GM19324 (cell line): ENCODE data around the gene EWSR1.
"Not testable (repeated sequence)": the region's sequence is repeated elsewhere in the genome, so short reads cannot be mapped to it uniquely, and the experiment has no call there.

Experiments
- ATAC-seq: cut with Tn5 transposase; IDR thresholded peaks from one replicate; pipeline ENCODE4 v1.9.1; 2021; ENCODE audit warnings: mild to moderate bottlenecking, moderate library complexity; ENCODE audit not compliant: unreplicated experiment, low FRiP score

EWSR1 gene, protein sequence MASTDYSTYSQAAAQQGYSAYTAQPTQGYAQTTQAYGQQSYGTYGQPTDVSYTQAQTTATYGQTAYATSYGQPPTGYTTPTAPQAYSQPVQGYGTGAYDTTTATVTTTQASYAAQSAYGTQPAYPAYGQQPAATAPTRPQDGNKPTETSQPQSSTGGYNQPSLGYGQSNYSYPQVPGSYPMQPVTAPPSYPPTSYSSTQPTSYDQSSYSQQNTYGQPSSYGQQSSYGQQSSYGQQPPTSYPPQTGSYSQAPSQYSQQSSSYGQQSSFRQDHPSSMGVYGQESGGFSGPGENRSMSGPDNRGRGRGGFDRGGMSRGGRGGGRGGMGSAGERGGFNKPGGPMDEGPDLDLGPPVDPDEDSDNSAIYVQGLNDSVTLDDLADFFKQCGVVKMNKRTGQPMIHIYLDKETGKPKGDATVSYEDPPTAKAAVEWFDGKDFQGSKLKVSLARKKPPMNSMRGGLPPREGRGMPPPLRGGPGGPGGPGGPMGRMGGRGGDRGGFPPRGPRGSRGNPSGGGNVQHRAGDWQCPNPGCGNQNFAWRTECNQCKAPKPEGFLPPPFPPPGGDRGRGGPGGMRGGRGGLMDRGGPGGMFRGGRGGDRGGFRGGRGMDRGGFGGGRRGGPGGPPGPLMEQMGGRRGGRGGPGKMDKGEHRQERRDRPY

DNA sequence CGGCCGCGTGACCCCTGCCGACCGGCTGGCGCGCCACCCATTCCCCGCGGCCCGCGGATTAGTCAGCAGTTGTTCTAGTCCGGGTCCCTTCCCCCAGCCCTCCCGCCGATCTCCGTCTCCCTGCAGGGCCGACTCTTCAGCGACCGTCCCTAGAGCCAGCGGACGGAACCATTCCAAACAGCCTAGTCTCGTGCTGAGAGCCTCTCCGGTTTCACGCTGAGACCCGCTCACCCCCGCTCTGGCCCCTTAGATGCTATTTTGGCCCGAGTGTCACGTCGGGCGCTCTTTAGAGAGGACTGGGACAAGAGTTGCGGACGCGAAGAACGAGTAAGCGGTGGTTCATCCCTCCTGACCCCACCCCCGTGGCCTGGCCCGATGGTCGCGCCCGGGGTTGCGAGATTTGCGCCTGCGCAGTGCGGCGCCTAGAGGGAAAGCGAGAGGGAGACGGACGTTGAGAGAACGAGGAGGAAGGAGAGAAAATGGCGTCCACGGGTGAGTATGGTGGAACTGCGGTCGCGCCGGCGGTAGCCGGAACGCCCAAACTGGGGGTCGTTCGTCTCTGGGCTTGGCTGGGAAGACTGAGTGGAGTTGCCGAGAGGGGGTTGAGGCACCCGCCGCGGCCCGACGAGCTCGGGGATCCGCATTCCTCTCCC is at the start of gene EWSR1, which contains the start of gene RHBDD3:
Gene EWSR1 (plus strand): TSS at position 411 of the 653 bp plus-strand sequence. CDS start 69 bp downstream, at position 480.
Gene RHBDD3 (minus strand): TSS at position 124 of the 653 bp plus-strand sequence. CDS start 2,355 bp downstream, outside the sequence.
- peak; percentile 87 for ATAC-seq

DNA sequence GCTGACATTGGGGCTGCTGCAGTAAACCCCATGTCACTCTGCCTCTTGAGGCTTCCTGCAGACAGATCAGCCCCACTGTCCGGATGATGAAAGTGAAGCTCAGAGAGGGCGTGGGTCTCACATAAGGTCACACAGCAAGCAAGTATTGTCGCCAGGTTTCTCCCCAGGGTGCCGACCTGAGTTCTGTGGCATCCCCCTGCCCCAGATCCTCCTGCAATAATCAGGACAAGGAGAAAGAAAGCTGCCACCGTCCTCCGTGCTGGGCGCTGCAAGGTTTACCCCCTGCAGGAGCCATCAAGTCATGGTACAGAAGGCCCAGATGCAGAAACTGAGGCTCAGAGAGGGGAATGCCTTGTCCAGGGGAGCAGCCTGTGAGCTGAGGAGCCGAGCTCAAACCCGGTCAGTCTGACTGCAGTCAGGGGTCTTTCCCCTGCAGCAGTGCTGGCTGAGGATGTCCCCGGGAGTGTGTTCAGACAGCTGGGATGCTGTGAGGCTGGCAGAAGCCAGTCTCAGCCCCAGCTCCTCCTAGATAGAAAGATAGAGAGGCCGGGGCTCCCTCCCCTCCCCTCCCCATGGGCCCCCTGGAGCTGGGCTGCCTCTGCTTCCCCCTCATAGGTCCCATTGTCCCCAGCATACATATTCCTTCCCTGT is 49.2 kb upstream of the EWSR1 start:
- ATAC-seq = no peak

DNA sequence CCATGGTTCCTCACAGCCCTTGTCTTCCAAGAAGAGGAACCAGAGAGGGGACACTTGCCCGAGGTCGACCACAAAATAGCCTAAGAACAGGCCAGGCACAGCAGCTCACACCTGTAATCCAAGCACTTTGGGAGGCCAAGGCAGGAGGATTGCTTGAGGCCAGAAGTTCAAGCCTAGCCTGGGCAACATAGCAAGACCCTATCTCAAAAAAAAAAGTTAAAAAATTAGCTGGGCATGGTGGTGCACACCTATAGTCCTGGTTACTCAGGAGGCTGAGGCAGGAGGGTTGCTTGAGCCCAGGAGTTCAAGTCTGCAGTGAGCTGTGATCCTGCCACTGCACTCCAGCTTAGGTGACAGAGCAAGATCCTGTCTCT is 48.7 kb upstream of the EWSR1 start:
- not testable (repeated sequence) for ATAC-seq

DNA sequence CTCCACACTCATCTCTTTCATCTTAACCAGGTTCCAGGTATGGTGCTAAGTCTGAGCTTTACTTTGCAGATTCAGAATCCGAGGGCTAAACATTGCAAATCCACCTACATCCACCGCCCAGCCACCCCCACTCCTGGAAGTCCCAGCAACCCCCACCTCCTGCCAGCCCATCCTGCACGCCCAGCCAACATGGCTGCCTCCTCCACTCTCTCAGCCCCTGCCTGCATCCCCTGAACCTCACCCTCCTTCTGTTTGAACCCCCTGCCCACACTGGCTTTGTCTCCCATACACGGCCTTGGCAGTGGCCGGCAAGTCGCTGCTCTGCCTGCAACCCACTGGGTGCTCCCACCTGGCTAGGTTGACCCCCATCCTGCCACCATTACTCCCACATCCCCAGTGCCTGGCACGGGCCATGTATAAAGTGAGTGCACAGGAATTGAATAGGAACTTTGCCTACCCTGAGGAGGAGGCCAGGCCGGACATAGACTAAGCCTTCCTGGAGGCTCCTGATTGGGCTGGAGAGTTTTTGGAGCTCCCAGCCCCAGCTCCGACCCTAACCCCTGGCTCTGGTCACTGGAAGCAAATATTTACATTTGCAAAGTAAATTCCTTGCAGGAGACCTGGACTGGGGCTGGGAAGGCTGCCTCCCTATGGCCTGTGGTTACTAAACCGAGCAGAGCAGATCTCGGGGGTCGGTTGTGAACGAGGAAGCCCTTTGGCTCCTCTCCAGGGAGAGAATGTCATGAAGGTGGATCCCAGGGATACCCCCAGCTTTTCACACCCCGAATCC is 48.0 kb upstream of the EWSR1 start:
- ATAC-seq = no peak

DNA sequence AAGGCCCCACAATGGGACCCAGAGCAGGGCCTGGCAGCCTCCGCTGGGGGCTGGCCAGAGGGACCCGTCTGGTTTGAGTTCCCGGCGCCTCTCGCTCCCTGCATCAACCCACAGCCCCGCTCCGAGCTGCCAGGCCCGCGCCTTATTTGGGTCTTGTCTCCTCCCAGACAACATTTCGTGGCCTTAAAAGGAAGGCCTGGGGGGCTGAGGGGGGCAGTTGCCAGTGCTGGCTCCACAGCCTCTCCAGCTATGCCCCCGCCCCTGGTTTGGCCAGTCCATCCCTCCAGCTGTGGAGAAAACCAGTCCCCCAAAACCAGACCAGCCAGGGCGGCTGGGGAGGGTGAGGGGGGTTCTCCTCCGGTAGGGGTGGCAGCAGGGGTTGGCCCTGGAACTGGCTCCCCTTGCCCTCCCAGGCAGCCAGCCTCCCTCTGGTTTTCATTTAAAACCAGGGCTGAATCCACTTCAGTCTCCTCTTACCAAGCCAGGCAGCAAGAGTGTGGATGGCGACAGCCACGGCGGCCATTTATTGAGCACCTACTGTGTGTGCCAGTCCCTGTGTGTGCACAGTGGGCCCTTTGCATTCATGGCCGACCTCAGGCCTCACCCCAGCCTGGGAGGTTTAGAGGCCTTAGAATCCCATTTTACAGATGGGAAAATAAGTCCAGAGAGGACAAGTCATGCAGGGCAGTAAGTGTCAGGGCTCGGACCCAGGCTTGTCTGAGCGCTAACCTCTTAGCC is 43.8 kb upstream of the EWSR1 start:
- ATAC-seq = no peak

DNA sequence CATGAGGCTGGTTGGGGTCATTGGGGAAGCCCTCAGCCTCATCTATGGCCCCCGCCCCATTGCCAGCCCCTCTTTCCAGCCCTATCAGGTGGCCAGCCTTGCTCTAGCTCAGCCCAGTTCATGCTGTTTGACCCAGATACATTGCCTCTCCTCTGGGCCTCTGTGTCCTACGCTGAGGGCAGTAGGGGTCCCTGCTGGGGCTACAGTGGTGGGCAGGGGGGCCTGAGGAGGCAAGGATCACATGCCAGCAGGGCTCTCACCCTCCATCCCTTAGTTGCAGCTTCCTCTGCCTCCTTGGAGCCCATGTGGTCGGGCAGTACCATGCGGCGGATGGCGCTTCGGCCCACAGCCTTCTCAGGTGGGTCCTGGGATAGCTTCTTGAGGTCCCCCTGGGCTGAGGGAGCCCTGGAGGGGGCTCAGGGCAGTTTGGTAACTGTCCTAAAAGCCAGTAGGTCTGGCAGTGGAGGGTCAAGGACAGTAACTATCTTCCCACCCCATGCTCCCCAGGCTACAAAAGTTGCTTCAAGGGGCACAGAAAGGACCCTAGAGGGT is 43.1 kb upstream of the EWSR1 start:
- no peak for ATAC-seq

DNA sequence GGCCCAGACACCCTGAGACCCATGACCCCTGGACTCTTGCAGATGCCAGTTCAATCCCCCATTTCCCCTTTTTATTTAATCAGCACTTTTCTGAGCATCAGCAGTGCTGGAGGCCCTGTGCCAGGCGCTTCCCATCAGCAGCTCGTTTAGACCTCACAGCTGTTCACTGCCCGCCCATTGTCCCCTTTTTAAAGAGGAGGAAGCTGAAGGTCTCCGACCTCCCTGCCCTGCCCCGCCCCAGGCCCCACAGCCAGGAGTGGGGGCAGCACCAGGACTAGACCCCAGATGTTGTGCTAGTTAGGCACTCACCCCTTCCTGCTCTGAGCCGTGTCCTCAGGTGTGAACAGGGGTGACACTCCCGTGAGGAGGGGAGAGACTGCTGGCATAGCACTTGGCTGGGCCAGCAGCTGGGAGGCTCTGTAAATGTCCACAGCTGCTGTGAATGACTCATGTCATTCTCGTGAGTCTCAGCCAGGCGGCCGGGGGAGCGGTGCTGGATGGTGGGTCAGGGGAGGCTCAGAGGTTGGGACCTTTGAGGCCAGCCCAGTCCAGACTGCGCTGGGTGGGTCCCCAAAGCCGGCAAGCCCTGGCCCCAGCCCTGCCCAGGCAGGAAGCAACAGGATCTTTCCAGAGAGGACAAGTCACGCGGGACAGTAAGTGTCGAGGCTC is 42.5 kb upstream of the EWSR1 start:
- ATAC-seq = no peak

DNA sequence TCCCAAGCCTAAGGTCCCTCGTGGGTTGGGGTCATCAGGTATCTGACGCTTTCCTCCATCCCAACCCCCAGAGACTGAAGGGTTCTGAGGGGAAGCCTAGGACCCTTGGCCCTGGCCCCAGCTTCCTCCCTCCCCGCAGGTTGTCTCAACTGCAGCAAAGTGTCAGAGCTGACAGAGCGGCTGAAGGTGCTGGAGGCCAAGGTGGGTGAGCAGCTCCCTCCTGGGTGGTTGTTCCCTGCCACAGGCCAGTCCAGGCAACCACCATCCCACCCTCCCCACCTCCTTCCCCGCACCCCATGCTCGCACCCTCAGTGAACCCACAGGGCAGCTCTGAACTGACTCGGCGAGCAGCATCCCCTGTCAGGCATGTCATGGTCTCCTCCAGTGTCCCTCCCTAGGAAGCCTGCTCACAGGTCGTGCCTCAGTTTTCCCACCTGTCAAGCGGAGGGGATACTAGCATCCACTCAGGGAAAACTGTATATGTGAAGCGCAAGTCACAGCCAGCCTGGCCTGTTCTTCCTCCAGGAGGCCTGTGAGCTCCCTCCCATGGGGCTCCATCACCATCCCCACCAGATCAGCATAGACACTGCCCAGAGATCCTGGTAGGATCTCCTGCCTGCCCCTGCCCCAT is 41.6 kb upstream of the EWSR1 start:
- no peak for ATAC-seq

DNA sequence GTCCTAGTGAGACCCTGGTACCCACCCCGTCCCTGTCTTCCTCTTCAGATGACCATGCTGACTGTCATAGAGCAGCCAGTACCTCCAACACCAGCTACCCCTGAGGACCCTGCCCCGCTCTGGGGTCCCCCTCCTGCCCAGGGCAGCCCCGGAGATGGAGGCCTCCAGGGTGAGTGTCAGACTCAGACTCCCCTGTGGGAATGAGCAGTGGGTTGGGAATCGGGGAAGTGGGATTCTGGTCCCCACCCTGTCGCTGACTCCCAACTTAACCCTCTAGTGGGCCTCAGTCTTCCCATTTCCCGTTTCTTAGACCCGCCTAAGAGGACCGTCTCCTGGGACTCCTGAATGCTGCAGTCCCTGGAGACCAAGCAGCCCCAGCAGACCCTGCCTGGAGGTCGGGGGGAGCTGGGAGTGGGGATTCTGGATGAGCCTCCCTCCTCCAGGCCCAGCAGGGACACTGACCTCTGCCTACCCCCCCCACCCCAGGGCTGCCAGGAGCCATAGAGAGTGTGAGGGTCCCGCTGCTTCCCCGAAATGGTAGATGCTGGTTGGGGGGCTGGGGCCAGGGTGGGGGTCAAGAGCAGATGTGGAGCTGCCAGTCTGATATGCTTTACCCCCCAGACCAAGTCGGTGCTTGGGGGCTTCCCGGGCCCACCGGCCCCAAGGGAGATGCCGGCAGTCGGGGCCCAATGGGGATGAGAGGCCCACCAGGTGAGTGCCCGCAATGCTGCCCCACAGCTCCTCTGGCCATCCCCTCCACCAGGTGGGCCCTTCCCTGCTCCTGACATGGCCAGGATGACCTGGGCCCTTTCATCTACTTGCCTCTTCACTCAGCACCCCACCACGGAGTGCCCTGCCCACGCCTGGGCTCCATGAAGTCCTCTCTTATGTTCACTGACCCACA is 36.8 kb upstream of the EWSR1 start:
- ATAC-seq = no peak

DNA sequence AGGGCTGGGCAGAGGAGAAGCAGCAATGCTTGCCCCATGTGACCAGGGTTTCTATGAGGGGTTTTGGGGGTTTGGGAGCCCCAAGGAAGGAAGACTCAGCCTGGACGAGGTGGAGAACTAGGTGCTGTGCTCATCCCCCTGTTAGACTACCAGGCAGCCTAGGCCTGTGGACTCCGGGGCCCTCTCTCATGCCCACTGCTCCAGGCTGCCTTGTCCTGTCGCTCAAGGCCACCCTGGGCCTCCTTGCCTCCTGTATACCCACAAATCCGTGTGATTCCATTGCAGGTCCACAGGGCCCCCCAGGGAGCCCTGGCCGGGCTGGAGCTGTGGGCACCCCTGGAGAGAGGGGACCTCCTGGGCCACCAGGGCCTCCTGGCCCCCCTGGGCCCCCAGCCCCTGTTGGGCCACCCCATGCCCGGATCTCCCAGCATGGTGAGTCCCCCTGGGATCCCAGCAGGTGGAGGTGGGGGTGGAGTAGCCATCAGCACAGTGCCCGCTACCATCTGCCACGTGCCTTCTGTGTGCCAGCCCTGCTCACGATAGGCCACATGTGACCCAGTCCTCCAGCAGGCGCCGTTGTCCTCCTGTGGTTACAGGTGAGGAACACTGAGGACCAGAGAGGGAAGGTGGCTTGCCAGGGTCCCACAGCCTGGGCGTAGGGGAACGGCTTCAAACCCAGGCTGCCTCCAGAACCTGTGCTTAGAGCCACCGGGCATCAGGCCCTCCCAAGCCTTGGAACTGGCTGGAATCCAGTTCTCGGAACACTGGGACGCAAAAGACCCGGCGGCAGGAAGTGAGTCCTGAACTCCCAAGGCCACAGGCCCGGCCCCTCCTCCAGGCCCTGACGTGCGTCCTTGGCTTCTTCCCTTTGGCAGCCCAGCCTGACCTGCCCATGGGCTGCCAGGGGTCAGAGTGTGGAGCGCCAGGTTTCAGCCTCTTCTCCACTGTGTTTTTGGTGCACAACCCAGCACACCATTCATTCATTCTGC is 35.8 kb upstream of the EWSR1 start:
- ATAC-seq = no peak

DNA sequence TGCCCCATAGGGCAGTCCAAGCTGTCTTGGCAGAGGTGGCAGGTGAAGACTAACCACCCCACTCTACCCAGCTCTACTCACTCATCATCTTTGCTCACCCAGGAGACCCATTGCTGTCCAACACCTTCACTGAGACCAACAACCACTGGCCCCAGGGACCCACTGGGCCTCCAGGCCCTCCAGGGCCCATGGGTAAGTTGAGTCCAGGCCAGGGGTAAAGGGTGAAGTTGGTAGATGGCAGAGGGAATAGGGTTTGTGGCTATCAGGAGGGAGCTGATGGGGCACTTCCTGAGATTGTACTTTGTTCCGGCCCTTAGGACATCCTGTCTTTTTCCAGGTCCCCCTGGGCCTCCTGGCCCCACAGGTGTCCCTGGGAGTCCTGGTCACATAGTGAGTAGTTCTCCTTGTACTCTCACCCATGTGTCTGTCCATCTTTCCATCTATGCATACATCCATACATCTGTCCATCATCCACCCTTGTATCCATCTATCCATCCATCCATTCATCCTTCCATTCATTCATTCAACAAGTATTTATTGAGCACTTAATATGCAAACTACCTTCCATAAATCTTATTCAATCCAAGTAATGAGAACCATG is 34.7 kb upstream of the EWSR1 start:
- no peak for ATAC-seq

DNA sequence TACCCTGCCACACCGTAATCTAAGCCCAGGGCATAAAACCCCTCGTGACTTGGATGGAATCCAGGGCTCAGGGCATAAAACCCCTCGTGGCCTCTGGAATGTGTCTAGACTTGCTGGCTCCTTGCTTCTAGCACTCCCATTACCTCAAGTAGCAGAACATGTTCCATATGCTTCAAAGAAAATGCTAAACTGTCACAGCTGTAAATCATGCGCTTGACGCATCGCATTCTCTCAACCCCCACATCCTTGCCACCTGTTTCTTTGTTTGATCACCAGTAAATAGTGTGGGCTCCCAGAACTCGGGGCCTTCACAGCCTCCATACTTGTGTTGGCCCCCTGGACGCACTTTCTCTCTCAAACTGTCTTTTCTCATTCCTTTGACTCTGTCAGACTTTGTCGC is 27.6 kb upstream of the EWSR1 start:
- not testable (repeated sequence) for ATAC-seq

DNA sequence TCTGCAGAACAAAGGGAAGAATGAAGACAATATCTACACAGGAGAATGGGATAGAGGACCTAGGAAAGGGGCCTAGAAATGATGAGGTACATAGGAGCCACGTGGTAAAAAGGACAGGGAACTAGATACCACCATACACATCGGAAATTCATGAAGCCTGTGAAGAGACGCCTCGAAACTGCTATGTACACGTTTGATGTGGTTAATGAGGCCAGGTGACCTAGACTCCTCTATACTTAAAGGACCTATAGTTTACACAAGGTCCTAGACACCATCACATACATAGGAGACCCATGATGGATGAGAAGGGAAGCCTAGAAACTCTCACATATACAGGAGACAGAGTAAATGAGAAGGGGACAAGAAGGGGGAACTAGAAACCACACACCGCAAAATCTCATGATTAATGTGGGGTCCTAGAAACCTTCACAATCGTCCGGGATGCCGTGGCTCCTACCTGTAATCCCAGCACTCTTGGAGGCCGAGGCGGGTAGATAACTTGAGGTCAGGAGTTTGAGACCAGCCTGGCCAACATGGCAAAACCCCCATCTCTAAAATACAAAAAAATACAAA is 24.1 kb upstream of the EWSR1 start:
- no peak for ATAC-seq

DNA sequence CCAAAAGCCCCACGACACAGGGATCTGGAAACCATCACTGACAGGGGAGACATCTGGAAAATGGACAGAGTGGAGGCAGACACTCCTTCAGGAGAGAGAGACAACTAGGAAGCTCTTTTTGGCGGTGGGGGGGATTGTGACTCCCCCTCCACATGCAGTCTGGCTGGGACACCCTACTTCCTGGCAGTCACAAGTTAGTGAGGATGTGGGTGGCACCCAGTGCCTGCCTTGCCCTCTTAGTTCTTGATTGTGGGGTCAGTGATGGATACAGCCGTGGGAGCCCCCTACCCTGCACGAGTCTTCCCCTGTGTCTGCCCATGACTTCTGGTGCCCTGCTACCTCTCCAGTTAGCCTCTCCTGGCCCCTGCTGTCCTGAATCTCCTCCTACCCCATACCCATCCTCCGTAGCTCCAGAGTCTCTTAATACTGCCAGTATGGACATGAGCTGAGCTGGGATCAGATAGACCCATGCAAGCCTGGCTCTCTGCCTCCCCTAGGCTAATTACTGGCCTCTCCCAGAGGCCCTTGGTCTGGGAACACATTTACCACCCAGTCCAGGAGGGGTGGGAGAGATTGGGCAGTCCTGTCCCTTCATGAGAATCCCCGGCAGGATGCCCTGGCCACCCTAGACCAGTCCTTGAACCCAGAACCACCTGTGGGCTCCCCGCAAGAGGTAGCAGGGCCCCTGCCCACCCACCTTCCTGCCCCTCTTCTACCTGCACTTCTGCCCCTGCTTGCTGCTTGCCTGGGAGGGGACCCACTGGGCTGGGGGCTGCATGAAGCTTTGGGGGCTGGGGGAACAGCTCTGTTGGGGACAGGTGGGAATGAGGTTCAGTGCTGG is 23.1 kb upstream of the EWSR1 start:
- ATAC-seq = no peak
